Fibroblast of skin of right quadriceps (primary cell): ENCODE results near the gene SMIM7.

Experiments
- DNase-seq: peaks from one replicate; pipeline ENCODE4 v3.0.0-alpha.2; 2013

Gene SMIM7

DNA sequence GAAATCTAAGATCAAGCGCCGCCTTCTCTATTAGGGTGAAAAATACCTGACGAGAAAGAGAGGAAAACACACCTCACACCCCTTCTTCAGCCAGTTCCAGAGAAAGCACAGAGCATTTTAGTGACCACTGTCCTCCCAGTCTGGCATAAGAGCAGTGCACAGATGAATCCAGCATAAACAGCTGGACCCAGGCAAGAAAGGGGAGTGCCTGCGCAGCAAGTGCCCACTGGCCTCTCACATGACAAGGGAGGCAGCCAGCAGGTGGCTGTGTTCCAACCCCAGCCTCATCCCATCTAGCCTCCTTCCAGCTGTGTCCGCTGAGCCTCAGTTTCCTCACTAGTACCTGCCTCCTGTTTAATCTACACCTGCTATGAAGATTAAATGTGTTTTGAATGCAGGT is 39.9 kb downstream of the SMIM7 start:
- DNase-seq = no peak

- no peak for DNase-seq
These were observed 40.5 kb downstream of the SMIM7 start for GRCh38 chr19:16619457-16619856.

DNA sequence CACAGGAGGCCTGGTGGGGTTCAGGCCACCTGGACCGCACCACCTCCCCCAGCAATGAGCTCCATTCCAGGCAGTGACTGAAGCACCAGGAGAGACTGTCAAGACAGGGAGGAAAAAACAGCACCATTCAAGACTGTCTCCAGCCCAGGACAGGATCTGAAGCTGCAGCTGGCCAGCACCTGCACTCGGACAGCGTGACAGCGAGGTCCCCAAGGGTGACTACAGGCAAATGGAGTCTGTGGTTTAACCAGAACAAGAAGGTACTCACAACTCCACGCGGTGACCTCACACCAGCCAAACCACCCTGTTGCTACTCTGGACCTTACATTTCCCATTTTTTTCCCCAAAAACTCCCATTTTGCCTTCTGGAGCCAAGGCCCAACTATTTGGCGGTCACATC is 41.7 kb downstream of the SMIM7 start:
- DNase-seq = no peak

DNA sequence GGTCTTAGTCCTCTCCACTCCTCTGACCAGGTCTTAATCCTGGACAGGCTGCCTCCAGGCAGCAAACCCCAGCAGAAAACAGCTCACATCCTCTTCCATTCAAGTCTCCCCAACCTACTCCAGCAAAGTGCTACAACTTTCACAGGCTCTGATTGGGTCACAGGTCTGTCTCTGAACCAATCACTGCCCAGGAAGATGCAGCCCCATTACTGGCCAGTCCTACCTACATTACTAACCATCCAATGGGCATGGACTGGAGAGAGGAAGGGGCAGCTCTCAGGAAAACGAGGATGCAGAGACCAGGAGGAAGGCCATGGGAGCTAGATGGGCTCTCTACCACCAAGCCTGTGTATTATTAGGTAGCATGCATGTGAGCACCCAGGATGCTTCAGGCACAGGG is 44.1 kb downstream of the SMIM7 start:
- no peak for DNase-seq

DNA sequence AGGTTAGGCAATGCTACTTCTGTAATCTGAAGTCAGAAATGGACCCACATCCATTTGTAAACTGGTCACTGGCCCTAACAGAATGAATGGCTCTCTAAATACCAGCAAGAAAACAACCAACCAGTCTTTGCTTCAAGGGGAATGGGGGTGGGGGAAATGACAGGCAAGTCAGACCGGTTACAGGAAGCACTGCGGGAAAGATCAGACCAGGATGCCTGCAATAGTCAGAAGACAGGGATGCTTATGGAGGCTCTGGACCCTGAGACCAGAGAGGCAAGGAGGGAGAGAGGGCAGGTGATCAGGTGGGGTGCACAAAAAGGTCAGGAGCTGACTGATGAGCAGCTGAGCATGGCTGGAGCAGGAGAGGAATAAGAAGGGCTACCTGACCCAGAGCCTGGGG is 45.0 kb downstream of the SMIM7 start:
- no peak for DNase-seq

DNA sequence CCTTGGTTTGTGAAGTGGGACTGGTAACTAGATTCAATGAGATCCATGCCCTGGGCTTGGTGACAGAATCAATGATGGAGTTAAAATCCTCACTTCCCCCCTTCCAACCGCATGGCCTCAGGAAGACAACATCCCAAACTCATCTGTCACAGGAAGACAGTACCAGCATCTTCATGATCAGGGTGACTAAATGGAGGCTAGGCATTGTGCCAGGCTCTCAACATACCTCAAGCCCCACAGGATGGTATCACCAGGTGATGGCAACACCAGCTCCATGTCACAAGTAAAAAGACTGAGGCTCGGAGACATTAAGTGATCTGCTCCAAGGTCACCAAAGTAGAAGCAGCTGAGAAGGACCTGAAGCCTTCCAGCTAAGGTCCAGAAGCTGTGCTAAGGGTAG is 46.1 kb downstream of the SMIM7 start:
- no peak for DNase-seq

DNA sequence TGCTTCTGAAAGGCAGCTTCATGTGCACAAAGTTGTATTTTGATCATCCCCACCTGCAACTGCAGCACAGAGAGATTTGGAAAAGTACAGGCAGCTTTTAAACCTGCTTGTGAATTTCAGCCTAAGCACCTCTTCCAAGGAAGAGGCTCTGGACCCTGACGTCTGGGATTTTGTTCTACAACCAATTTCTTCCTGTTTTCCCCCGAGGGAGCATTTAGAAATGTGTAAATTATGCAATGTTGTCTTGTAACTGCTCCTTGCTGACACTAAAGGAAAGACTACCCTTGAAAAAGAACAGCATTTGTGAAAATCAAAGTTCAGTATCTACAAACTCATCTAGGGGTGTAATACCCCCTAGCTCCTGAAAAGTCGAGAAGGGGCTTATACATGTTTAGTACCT is 47.3 kb downstream of the SMIM7 start:
- DNase-seq = peak; percentile 31

- no peak for DNase-seq
These were observed 48.8 kb downstream of the SMIM7 start for GRCh38 chr19:16611121-16611520.

DNA sequence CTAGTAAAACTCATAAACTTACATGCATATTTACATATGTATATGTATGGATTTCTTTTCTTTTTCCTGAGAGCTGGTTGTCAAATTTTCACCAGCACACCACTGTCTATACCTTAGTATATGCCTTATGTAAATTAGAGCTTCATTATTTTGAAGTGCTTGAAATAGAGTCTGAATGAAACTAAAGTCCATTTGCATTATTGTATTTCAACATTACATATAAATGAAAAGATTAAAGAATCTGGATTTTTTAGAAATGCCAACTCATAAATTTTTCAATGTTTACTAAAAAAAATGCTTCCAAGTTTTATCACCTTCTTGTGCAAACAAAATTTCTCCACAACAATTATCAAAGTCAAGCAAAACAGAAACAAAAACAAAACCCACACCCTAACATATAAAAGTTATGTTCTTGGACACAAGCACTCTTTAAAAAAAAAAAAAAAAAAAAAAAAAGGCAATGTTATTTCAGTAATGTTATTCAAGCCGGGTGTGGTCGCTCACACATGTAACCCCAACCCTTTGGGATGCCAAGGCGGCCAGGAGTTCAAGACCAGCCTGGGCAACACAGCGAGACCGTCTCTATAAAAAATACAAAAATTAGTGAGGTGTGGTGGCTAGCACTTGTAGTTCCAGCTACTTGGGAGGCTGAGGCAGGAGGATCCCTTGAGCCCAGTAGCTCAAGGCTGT is 50.3 kb downstream of the SMIM7 start:
- DNase-seq = no peak

DNA sequence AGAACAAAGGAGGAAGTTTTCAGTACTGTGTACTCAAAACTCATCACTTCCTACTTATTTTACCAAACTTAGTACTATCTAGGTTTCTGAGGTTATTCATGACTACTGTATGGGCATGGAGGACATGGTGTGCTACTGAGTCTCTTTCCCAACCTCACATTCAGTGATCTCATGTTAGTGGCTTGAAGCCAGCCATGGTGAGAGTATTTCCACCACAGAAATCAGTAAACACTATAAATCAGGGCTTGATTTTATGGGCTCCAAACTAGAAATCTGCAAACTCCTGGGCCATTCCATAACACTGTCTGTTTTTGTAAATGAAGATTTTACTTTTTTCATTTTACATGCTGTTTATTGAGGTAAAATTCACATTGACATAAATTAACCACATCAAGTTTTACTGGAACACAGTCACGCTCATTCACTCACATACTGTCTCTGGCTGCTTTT is 51.6 kb downstream of the SMIM7 start:
- DNase-seq = peak; percentile 89

- DNase-seq = no peak
These were observed 52.1 kb downstream of the SMIM7 start for GRCh38 chr19:16607819-16608218.

DNA sequence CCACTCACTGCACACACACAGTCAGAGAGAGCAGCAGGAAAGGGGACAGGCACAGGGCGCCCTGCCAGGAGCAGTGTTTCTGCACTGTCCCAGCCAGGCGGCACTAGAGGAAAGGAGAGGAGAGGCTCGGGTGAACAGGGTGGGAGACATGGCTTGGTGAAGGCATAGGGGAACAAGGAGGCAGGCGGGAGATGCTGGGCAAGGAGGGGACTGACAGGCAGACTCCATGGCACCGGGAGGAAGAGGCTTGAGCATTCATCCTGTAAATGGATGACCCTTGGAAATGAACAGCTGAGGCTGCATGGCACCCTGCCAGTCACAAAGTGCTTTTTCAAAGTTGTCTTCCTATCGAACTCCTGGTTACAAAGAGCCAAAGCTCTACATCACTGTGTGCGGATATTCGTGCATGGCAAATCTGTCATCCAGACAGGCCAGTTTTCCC is 54.4 kb downstream of the SMIM7 start:
- no peak for DNase-seq

GRCh38 chr19:16605115-16605514 is 54.8 kb downstream of the SMIM7 start:
- no peak for DNase-seq

GRCh38 chr19:16604615-16605014 is 55.3 kb downstream of the SMIM7 start:
- DNase-seq = no peak

- DNase-seq = no peak
These were observed 56.9 kb downstream of the SMIM7 start for GRCh38 chr19:16603090-16603489.

DNA sequence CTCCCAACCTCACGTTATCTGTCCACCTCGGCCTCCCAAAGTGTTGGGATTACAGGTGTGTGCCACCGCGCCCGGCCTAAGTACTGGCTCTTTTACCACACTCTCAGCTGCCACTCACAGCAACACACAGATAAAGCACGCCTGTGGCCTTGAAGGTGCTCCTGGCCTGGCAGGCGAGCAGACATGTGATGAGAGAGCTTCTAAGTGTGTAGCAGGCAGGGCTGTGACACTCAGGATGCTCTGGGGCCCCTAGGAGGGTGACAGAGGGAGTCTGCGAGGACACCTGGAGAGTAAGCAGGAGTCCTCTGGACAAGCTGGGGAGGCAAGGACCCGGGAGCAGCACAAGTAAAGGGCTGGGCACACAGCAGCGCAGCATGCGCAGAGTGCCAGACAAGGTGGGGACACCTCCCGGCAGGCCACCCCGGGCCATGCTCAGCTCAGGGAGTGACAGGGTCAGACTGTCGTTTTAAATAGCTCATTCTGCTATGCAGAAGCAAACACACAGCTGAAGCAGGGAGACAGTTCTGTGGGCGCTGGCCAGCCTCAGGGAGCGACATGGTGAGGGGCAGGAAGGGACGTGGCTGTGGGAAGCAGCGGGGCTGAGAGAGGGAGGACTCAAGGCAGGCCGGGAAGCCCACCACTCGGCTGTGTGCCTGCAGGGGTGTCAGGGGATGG is 58.4 kb downstream of the SMIM7 start:
- DNase-seq = no peak

- DNase-seq = no peak
These were observed 59.1 kb downstream of the SMIM7 start for GRCh38 chr19:16600824-16601223.

DNA sequence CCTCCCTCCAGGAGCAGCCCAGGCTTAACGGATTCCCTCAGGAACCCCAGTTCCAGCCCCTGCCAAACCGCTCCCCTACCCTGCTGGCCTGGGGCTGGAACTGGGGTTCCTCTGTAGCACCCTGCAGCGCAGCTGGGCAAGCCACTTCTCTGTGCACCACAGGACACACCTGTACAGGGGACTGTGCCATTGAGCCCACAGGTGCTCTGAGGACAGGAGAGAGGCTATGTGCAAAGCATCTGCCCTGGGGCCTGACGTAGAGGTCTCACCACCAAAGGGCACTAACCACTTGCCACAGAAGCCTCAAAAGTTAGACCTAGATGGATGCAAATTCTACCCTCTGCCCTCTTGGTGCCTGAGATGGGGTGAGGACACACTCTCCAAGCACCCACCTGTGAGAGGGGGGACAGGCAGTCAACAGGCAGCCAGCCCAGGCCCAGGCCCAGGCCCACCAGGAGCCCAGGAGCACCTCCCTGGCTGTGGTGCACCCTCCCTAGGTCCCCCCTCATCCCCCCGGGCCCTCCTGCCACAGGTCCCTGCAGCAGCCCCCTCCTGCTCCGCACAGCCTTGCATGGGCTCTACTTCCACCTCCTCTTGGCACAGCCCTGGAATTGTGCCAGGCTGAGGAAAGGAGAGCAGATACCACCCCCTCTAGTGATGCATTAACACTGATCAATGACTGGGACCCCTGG is 60.1 kb downstream of the SMIM7 start:
- no peak for DNase-seq

DNA sequence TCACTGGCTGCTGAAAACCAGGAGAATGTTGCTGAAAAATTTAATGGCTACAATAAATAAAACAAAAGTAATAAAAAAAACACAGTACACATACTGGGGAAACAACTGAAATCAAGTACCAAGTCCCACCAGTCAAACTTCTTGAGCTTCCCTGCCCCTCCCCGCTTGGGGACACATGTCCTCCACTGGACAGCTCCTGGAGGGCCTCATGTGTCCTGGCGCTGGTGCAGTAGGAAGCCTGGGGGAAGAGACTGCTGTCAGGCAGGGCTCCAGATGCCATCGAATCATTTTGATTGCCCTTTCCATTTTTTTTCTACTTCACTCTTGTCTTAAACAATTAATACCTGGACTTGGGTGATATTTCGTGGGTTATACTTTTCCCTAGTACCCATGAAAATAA is 61.1 kb downstream of the SMIM7 start:
- DNase-seq = no peak

DNA sequence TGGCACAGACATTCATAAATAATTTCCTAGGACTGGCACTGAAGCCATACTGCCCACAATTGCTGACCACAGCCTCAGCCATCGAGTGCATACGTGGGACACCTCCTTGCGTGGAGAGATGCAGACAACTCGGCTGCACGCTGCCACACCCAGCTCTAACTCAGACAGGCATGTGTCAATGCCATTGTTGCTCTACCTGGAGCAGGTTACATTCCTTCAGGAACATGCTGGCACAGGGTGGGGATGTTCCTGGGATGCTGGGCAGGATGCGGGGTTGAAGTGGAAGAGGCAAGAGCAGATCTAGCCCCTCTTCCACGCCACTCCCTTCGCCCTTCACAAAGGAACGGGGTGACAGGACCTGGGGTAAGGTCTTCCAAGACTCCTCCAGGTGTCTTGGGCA is 63.5 kb downstream of the SMIM7 start:
- no peak for DNase-seq
